ENCODE data around the gene NASP. TPM values are rescaled to one million over a fixed set of nuclear protein-coding genes. Genes with fewer than 3 reads are reported as not detected.

The NASP gene
- total RNA-seq, 4 donors from 2014 or later: 43.0 to 106 (median 79.2) TPM

DNA sequence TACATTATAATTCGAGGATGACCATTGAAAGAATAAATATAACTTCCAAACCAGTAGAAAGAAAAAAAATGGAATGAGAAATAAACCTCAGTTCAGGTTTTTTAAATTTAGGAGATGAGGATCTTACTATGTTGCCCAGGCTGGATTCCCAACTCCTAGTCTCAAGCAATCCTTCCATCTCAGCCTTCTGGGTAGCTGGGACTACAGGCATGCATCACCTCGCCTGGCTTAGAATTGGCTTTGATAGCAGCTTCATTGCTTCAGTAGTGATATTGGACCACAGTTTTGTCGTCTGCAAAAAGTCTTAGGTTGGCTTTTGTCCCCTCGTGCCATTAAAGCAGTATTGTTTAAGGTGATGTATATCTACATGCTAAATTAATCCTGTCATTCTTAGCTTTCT lies 2.9 kb downstream of the NASP start:
- TF ChIP-seq, protein P1, sequence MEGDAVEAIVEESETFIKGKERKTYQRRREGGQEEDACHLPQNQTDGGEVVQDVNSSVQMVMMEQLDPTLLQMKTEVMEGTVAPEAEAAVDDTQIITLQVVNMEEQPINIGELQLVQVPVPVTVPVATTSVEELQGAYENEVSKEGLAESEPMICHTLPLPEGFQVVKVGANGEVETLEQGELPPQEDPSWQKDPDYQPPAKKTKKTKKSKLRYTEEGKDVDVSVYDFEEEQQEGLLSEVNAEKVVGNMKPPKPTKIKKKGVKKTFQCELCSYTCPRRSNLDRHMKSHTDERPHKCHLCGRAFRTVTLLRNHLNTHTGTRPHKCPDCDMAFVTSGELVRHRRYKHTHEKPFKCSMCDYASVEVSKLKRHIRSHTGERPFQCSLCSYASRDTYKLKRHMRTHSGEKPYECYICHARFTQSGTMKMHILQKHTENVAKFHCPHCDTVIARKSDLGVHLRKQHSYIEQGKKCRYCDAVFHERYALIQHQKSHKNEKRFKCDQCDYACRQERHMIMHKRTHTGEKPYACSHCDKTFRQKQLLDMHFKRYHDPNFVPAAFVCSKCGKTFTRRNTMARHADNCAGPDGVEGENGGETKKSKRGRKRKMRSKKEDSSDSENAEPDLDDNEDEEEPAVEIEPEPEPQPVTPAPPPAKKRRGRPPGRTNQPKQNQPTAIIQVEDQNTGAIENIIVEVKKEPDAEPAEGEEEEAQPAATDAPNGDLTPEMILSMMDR (IDR thresholded peaks at IDR 0.05; ENCODE audit: low read depth): no peak

DNA sequence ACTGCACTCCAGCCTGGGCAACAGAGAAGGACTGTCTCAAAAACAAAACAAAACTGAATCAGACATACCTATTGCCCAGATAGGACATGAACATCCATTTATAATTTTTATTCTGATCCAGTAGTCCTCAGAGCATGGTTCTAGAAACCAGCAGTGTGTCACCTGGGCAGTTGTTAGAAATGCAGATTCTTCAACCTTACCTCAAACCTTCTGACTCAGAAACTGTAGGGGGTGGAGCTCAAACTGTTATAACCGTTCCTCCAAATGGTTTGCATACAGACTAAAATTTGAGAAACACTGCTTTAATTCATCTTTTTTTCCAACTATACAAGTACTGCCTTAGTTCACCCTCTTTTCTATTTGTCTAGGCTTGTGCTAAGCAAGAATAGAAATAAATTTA lies 6.0 kb downstream of the NASP start:
- TF ChIP-seq, protein P1 (IDR thresholded peaks at IDR 0.05; ENCODE audit: low read depth): no peak

DNA sequence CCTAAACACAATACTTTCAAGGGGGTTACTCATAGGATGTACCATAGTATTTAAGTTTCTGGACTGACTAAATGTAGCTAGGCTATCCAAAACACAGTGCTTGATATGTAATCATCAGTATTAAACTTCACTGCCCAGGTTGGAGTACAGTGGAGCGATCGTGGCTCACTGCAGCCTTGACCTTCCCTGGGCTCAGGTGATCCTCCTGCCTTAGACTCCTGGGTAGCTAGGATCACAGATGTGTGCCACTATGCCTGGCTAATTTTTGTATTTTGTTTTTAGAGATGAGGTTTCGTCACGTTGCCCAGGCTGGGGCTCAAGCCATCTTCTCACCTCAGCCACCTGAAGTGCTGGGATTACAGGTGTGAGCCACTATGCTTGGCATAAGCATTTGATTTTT lies 10.6 kb downstream of the NASP start:
- TF ChIP-seq, protein P1 (IDR thresholded peaks at IDR 0.05; ENCODE audit: low read depth): no peak

DNA sequence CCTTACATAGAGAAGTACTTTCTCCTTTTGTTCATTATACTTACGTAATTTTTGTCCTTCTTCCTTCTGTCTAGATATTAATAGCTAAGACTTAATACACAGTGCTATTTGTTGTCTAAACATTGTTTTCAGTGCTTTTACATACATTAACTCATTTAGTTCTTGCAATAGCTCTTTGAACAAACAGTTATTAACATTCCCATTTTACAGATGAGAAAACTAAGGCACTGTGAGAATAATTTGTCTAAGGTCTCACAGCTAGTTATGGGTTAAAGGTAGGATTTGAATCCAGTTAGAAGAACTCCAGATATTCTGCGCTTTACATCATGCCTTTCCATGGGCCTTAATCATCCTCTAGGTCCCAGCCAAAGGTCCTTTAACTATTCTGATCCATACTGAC lies 20.4 kb downstream of the NASP start:
- TF ChIP-seq, protein P1 (IDR thresholded peaks at IDR 0.05; ENCODE audit: low read depth): no peak

DNA sequence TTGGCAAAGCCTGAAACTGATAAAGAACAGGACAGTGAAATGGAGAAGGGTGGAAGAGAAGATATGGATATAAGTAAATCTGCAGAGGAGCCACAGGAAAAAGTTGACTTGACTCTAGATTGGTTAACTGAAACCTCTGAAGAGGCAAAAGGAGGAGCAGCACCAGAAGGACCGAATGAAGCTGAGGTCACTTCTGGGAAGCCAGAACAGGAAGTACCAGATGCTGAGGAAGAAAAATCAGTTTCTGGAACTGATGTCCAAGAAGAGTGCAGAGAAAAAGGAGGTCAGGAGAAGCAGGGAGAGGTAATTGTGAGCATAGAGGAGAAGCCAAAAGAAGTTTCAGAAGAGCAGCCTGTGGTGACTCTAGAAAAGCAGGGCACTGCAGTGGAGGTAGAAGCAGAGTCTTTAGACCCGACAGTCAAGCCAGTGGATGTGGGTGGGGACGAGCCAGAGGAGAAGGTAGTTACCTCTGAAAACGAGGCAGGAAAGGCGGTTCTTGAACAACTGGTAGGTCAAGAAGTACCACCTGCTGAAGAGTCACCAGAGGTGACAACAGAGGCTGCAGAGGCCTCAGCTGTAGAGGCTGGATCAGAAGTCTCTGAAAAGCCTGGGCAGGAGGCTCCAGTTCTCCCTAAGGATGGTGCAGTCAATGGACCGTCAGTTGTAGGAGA lies 23.7 kb downstream of the NASP start:
- TF ChIP-seq, protein P1 (IDR thresholded peaks at IDR 0.05; ENCODE audit: low read depth): no peak

DNA sequence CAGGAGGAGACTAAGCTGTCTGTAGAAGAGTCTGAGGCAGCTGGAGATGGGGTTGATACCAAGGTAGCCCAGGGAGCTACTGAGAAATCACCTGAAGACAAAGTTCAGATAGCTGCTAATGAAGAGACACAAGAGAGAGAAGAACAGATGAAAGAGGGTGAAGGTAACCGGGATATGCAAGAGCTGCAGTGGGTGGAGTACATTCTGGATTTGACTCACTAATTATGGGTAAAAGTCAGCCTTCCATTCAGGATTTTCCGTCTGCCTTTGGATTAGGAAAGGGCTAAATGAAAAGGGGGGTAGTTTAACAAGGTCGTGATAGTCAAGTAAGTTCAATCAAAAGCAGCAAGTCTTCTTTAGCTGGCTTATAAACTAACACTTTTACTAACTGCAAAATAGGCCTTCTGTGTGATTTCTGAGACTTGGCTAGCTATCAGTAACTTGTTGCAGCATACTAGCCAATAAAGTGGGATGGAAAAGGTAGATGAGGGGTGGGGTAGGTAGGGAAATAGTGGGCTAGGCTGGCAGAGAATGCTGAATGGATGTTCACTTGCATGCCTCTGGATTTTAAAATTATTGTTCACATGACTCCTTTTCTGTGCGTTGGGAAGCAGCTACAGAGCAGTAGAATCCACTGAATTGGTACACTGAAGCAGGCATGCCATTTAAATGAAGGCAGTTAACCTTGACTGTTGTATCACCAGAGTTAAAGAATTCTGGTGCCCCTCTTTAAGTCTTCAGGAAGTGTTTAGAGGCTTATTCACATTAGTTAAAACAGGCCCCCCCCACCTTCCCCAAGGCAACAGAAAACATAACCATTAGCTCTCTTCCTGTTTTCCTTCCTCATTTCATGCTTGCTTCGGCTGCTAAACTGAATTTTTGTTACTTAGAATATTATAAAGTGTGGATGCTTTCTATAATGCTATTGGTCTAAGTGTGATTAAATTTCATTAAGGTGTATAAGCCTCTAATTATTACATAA lies 24.6 kb downstream of the NASP start:
- TF ChIP-seq, protein P1 (IDR thresholded peaks at IDR 0.05; ENCODE audit: low read depth): no peak

DNA sequence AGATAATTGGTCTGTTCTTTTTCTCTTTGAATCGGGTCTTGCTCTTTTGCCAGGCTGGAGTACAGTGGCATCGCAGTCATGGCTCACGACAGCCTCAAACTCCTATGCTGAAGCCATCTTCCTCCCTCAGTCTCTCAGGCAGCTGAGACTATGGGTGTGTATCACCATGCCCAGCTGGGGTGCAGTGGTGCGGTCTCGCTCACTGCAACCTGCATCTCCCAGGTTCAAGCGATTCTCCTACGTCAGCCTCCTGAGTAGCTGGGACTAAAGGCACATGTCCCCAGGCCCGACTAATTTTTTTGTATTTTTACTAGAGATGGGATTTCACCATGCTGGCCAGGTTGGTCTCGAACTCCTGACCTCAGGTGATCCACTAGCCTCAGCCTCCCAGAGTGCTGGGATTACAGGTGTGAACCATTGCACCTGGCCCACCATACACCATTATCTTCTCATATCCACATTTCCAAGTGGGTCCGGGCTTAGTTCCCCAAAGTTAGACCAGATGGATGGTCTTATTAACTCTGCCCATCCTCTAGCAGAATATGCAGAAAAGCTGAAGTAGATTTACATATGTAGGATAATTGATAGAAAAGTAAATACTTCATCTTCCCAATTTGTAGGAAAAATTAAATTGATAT lies 26.9 kb downstream of the NASP start:
- TF ChIP-seq, protein P1 (IDR thresholded peaks at IDR 0.05; ENCODE audit: low read depth): no peak
